Hindlimb muscle (tissue), 1 donor: Measurements from ENCODE around the gene KRI1. TPM values are rescaled to one million over a fixed set of nuclear protein-coding genes. Genes with fewer than 3 reads are reported as not detected.
A peak's percentile ranks its signal among the peaks of the same experiment; 100 is the strongest.

Experiments used
- DNase-seq: peaks from one replicate; pipeline ENCODE4 v3.0.0-alpha.2; 2013
- polyA plus RNA-seq: library from polyadenylated mRNA; unstranded; fragments of 120-200 nt; gene quantifications from one replicate; pipeline ENCODE4 v1.2.1, GENCODE V29; 2013; ENCODE audit not compliant: insufficient read length

Gene KRI1
- 27.5 TPM for polyA plus RNA-seq

DNA sequence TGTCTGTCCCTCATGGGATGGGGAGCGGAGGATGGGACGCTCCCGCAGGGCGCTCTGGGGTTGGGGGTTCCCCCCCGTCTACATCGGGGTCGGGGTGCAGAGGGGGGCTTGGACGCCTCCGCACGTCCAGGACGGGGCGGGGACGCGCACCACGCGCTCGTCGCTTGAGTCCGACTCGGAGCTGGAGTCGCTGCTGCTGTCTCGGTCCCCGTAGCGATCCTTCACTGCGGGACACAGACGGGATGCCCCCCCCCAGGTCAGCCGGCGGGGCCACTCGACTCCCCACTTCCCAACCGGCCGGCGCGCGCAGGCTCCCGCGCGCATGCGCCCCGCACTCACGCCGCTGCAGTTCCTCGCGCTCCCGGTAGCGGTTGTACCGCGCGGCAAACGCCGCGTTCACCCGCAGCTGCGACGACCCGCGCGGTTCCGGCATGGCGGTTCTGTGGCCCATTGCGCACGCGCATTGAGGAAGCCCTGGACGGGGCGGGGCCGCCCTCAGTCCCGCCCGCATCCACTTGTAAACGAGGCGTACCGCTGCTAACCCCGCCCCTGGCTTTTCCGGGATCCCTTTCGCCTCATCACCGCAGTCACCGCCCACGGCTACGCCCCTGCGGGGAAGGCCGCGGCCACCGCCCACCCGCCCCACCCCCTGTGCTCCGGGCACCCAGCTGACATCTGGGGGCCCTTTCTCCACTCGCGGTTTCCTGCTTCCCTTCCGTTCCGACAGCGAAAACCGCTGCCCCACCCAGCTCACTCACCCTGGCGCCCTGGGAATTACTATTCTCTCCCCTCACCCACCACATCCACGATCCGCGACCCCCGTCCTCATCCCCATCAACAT lies at the start of gene KRI1:
Gene KRI1, minus strand, starts transcription at position 444 of the 841 bp plus-strand sequence. Its CDS starts 11 bp downstream, at position 433.
- peak; percentile 98 for DNase-seq

DNA sequence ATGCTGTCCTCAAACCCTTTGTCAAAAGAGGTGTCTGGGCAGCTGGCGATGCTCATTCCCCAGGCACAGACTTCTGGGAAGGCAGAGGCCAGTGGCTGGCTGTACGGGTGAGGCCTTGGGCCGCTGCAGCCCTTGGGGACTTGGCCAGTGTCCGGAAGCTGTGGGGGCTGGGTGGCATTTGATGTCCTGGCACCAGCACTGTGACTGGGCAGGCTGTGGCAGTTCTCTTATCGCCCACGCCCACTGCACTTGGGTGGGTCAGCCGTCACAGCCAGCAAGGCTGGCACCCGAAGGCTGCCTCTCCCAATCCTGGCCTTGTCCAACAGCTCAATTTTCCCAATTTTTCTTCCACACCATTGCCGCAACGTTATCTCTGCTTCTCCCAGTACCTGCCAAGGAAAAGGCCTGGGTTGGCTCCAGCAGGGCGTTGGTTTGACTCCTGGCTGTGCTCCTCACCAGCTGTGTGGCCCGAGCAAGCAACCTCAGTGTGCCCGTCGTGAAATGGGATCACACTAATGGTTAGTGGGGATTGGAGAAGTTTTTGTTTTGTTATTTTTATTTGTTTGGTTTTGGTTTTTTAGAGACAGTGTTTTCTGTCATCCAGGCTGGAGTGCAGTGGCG lies 46.8 kb upstream of the KRI1 start:
- DNase-seq = no peak

DNA sequence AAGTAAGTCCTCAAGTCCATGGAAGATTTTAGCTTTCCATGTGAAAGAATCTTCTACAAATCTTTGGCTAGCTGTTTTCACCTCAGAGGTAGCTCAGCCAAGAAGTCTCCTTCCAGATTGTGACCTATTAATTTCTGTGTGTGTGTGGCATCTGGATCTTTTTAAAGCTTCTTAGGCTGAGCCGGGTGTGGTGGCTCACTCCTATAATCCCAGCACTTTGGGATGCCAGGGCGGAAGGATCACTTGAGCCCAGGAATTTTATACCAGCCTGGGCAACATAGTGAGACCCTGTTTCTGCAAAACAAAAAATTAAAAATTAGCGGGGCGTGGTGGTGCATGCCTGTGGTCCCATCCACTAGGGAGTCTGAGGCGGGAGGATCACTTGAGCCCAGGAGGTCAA lies 46.1 kb upstream of the KRI1 start:
- no peak for DNase-seq

DNA sequence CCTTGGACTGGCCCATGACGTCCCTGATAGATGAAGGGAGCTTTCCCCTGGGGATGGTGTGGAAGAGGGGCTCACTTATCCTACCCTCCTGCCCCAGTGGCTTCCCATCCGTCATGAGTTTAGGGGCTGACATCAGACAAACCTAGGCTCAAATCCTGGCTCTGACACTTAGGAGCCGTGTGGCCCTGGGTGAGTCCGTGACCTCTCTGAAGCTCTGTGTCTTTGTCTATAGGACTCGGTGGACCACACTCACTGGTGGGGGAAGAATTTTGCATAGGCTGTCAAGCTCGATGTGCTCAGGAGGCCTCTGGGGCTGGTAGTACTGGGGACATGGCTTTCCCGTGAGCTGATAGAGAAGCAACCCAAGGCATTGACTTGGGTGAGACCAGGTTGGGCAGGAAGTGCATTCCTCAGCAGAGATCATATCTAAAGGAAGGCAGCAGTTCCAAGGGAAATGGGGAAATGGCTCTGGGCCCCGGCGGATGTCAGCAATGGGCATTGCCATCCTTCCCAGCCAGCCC lies 38.7 kb upstream of the KRI1 start:
- no peak for DNase-seq

DNA sequence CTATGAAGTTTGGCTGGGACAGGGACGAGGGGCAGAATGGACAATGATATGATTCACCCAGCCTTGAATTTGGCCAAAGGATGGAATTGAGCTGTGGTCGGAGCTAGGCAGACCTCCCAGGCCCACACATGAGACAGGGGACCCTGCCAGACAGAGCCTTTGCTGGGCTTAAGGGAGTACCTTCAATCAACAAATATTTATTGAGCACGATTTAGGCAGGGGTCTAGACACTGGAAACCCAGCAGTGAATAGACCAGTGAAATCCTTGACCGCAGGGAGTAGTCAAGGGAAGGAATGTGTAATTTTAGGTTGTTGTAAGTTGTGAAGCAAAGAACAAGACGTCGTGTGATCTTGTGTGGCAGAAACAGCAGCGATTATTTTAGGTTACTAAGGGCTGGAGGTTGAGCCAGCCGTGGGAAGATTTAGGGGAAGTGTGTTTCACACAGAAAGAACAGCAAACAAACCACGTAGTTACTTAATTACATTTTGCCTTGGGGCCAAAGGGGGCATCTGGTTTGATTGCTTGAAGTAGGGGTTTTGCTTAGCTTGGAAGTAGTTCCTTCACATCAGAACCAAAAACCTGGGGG lies 38.2 kb upstream of the KRI1 start:
- DNase-seq = no peak

DNA sequence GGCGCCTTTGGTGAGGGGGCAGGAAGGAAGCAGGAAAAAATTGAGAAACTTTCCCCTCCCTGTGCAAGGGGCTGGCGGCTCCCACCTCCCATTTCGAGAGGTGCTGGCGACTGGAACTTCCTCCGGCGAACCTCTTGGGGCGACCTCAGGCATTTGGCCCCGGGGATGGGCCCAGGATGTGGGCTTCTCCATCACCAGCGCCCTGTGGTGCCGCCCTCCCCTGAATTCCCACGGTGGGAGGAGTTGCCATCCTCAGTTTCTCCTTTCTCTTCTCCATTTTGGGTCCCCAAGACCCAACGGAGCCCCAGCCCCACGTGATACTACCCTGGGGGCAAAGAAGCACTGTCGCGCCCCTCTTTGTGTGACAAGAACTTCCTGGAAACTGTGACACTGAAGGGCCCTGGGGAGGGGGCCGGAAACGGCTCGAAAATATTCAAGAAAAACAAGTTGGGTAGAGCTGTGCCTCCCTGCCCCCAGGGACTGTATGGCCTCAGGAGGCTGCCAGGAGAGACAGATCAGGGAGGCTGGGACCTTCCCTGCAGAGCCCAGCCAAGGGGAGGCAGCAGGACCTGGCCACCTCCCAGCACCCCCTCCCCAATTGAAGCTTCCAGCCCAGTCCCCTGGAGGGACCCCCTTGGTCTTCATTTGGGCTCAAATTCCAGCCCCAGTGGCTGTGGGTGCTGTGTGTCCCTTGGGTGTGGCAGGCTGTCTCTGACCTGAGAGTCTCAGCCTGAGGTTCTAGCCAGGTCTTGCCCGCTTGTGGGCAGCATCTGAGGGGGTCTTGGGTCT lies 37.5 kb upstream of the KRI1 start:
- no peak for DNase-seq

DNA sequence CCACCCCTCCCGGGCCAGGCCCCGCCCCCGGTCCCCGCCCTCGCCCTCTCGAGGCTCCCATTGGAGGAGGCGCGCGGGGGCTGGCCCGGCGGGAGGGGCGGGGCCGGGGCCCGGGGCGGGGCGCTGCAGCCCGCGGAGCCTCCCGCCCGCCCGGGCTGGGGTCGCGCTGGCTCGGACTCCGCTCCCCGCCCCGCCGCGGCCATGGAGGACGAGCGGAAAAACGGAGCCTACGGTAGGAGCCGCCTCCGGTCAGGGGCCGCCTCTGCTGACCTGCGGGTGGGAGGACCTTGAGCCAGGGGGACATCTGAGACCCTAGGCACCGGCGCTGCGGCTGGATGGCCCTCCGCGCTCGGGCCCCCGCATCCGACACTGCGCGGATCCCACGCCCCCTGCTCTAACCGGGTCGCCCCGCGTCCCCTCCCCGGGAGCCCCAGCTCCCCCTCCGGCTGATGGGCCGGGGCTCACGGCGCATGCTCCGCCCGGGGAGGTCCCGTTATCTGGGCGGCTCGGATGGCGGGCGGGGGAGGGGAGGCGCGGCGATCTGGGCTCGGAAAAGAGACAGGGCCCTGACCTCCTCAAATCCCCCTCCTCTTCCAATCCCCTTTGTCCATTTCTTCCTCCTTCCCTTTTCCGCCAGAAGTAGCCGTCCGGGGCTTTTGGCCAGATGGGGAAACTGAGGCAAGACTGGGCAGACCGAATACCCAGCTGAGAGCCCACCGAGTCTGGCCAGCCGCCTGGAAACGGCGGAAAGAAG lies 36.7 kb upstream of the KRI1 start:
- peak; percentile 67 for DNase-seq

DNA sequence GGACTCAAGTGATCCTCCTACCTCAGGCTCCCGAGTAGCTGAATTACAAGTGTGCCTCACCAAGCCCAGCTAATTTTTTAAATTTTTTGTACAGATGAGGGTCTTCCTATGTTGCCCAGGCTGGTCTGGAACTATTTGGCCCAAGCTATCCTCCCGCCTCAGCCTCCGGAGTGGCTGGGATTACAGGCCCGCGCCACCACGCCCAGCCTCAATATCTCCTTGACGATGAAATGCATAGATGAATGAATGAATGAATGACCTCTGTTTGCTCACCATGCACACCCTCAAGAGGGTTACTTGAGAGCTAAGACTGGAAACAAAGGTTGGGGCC lies 36.2 kb upstream of the KRI1 start:
- DNase-seq = no peak

DNA sequence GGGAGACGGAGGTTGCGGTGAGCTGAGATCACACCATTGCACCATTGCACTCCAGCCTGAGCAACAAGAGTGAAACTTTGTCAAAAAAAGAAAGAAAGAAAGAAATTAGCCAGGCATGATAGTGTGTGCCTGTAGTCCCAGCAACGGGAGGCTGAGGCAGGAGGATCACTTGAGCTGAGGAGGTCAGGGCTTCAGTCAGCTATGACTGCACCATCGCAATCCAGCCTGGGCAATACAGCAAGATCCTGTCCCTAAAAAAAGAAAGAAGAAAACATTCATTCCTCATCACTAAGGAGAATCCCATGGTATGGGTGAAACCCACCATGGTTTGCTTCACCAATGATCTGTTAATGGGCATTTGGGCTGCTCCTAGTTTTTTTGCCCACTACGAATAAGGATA lies 34.3 kb upstream of the KRI1 start:
- DNase-seq = no peak

DNA sequence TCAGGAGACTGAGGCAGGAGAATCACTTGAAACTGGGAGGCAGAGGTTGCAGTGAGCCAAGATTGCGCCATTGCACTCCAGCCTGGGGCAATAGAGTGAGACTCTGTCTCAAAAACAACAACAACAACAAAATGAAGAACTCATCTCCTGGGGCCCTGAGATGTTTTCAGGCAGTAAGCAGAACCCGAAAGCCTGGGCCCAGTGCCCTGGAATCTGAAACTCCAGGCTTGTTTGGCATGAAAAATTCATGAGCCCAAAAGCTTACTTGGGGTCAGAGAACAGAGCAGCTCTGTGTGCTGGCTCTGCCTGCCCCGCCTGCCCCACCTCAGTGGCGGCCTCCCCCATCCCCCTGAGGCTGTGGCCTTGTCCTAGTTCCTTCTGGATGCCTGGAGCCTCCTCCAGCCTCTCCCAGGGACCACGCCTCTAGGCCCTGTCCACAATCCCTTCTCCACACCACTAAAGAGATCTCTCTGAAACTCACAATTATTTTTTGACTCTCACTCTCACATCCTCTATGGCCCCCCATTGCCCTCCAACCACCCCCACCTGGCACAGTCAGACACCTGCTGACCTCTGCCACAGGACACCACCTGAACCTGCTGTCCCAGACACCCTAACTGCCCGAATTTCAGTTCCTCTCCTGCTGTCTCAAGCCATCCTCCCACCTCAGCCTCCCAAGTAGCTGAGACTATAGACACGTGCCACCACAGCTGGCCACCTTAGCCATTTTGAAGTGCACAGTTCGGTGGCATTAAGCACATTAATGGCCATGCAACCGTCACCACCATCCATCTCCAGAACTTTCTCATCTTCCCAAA lies 28.2 kb upstream of the KRI1 start:
- no peak for DNase-seq

DNA sequence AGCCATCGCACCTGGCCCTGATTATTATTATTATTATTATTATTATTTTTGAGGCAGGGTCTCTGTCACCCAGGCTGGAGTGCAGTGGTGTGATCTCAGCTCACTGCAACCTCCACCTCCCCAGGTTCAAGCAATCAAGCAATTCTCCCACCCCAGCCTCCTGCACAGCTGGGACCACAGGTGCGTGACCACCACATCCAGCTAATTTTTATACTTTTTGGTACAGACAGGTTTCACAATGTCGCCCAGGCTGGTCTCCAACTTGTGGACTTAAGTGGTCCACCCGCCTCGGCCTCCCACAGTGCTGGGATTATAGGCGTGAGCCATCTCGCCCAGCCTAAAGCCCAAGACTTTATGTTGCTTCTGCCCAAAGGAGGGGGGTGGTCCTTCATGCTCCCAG lies 27.3 kb upstream of the KRI1 start:
- DNase-seq = no peak

DNA sequence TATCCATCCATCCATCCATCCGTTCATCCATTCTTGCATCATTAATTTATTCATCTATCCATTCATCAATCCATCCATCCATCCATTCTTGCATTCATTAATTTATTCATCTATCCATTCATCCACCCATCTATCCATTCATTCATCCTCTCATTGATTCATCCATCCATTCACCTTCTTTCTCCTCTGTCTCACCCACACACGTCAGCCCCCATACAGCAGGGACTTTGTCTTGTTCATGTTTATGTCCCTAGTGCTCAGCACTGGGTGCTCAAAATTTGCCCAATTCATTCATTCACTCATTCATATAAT lies 22.0 kb upstream of the KRI1 start:
- no peak for DNase-seq

DNA sequence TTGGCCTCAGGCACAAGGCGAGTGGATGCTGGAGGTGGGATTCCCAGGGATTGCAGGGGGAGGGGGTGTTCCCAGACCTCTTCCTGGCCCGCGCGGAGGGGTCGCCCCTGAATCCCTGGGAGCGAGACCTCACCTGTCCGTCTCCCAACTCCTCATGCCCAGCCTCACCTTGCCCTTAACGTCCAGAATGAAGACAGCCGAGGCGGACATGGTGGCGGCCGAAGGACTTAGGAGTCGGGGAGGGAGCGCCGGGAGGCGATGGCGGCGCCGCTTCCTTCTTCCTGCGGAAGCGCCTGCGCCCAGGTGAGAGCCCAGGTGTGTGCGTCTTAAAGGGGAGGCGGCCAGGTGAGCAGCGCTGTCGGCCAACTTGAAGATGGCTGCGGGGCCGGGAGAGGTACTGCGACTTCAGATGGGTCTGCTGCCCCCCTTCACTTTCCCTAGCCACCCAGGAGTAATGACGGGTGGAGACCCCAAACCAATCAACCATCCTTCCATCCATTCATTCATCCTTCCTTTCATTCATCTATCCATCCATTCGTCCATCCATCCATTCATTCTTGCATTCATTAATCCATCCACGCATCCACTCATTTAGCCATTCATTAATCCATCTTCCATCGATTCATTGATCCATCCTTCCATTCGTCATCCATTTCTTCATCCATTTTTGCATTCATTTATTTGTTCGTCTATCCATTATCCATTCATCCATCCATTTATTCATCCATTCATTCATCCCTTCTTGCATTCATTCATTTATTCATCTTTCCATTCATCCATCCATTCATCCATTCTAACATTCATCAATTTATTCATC lies 21.4 kb upstream of the KRI1 start, which contains the start of gene AP1M2:
Gene AP1M2, minus strand, starts transcription at position 291 of the 817 bp plus-strand sequence. Its CDS starts 81 bp downstream, at position 210.
- DNase-seq = no peak

DNA sequence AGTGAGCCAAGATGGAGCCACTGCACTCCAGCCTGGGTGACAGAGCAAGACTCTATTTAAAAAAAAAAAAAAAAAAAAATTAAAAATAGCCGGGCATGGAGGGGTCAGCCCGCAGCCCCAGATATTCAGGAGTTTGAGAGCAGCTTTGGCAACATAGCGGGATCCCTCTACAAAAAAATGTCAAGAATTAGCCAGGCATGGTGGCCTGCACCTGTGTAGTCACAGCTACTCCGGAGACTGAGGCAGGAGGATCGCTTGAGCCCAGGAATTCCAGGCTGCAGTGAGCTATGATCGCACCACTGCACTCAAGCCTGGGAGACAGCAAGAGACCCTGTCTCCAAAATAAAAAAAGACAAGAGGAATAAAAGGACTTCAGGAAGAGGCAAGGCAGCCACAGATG lies 20.6 kb upstream of the KRI1 start:
- no peak for DNase-seq

DNA sequence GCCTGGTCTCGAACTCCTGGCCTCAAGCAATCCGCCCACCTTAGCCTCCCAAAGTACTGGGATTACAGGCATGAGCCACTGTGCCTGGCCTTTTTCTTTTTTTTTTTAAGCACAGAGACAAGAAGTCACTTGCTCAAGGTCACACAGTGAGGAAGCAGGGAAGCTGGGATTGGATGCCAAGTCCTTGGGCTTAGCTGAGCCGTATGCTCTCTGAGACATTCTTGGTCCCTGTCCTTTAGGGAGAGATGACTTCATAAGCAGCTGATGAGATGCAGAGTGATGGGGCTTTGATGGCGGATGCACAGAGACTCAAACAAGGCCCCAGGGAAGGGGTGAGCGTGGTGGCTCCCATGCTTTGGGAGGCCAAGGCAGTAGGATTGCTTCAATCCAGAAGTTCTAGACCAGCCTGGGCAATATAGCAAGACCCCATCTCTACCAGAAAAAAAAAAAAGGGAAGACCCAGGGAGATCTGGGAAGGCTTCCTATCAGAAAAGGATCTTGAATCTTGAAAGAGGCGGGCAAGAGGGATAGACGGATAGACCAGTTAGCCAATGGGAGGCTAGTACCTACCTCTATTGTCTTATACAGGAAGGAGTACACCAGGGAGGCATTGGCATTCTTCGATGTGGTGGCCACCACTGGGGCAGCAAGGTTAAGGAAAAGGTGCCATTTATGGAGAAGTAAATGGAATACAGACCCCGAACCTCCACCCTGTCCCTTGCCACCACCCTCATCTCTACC lies 17.4 kb upstream of the KRI1 start:
- no peak for DNase-seq

DNA sequence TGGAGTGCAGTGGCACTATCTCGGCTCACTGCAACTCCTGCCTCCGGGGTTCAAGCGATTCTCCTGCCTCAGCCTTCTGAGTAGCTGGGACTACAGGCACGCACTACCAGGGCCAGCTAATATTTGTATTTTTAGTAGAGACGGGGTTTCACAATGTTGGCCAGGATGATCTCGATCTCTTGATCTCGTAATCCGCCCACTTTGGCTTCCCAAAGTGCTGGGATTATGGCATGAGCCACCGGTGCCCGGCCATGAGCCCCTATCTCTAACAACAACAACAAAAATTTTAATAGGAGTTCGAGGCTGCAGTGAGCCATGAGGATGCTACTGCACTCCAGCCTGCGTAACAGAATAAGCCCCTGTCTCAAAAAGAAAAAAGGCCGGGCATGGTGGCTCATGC lies 16.3 kb upstream of the KRI1 start:
- no peak for DNase-seq

DNA sequence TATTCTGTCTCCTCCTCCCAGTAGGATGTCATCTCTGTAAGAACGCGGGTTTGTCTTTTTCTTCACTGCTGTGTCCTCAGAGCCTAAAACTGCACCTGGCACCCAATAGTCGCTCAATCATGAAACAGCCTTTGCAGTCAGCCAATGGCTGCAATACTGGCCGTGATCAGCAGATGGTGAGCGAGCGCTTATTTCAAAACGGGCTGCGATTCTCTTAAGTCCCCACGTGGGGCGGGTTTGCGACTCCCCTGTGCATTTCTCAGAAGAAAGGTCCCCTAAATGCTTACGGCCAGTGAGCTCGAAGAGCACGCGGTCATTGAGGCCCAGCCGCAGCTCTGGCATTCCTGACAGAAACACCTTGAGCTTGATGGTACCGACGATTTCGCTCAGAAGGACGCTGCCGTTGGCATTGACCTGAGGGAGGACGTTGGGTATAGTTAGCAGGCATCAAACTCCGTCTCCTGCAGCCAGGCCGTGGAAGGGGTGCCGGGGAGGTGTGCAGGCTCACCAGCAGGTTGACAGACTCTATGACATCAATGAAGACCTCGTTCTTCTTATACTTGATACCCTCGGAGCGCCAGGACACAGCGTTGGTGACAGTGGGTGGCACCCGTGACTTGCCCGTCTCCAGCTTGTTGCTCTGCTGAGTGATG lies 15.3 kb upstream of the KRI1 start:
- DNase-seq = peak; percentile 87

DNA sequence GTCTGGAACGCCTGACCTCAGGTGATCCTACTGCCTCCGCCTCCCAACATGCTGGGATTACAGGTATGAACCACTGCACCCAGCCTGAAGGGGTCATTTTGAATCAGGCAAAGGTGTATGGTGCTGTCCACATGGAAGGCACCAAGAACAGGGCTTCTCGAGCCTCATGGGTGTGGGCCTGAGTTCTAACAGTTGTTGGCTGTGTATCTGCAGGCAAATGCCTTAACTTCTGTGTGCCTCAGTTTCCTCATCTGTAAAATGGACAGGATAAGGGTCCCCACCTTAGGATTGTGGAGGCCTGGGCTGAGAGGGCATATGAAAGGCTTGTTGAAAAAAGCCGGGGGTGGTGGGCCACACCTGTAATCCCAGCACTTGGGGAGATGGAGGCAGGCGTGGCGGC lies 12.1 kb upstream of the KRI1 start:
- DNase-seq = no peak
